Left ventricle myocardium superior (tissue), 1 donor: ENCODE results near the gene B3GALT4. TPM values are rescaled to one million over a fixed set of nuclear protein-coding genes. Genes with fewer than 3 reads are reported as not detected.
"Not testable (repeated sequence)": the region's sequence is repeated elsewhere in the genome, so short reads cannot be mapped to it uniquely, and the experiment has no call there.

Experiments
- ATAC-seq: fragments of 200-7000 bp; cut with Tn5 transposase; one replicate; pipeline ENCODE4 v1.9.1; 2020; ENCODE audit warnings: mild to moderate bottlenecking, moderate library complexity
- DNase-seq: peaks from one replicate; pipeline ENCODE4 v3.0.0-alpha.2; 2020
- intact Hi-C: fragments of 100-400 bp; cut with micrococcal nuclease; formaldehyde crosslinking; loops from one replicate; pipeline ENCODE4 v1.11.0; 2022
- long read RNA-seq: library from polyadenylated mRNA; unstranded; transcript quantifications from one replicate; pipeline ENCODE4 v2.0.0, GENCODE V29; 2021
- total RNA-seq: library from RNA; stranded (reverse); fragmentation: NEBNext Ultra II Directional; extraction: Animal tissue kit (Norgen Biotek cat#: 25700); gene quantifications from one replicate; pipeline ENCODE4 v1.2.1, GENCODE V29; 2021
- donor health status: DM: no; HTN: yes; CAD: no; lungs with severe emphysema.

The B3GALT4 gene, protein sequence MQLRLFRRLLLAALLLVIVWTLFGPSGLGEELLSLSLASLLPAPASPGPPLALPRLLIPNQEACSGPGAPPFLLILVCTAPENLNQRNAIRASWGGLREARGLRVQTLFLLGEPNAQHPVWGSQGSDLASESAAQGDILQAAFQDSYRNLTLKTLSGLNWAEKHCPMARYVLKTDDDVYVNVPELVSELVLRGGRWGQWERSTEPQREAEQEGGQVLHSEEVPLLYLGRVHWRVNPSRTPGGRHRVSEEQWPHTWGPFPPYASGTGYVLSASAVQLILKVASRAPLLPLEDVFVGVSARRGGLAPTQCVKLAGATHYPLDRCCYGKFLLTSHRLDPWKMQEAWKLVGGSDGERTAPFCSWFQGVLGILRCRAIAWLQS
- total RNA-seq: 6.9 TPM
- long read RNA-seq, transcript B3GALT4-204 (1 exons, 1,694 nt): major isoform, 20 of 20 reads
- long read RNA-seq, partial matches to known transcripts: 0 of 20 reads
- long read RNA-seq, other reads (novel, unspliced or antisense): 0 of 20 reads

DNA sequence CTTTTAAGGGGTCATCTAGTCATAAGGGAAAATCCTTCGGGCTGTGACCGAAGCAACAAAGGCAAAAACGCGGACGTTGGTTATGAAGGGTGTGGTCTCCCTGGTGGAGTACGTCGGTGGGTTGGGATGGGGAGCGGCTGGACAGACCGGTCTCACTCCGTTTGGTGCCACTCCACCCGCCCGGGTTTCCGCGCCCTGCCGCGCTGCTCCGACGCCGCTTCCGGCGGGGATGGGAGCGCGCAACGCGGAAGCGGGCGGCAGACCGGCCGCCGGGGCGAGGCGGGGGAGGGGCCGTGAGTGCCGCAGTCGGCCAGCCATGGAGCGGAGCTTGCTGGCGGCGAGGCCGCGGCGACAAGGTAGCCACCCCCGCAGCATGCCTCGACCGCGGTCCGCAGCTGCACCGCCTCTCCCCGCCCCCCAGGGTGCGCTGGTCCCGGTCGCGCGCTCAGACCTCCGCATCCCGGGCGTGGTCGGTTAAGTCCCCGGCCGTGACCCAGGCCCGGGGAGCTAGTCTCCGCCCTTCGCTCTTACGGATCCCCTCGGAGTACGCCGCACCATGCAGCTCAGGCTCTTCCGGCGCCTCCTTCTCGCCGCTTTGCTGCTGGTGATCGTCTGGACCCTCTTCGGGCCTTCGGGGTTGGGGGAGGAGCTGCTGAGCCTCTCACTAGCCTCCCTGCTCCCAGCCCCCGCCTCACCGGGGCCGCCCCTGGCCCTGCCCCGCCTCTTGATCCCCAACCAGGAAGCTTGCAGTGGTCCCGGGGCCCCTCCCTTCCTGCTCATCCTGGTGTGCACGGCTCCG lies at the start of gene B3GALT4:
Gene B3GALT4, plus strand, starts transcription at position 260 of the 799 bp plus-strand sequence. Its CDS starts 297 bp downstream, at position 557.
- peak; percentile 87 for DNase-seq
- intact Hi-C loops: no loop called here
- peak; percentile 76 for ATAC-seq

- ATAC-seq: no peak
- intact Hi-C loops: no loop called here
- DNase-seq: no peak
Observed at GRCh38 chr6:33235221-33235634, 41.7 kb upstream of the B3GALT4 start.

GRCh38 chr6:33236328-33236727 lies 40.6 kb upstream of the B3GALT4 start:
- no peak for ATAC-seq
- no peak for DNase-seq
- intact Hi-C loops: no loop called here

GRCh38 chr6:33236852-33237251 lies 40.1 kb upstream of the B3GALT4 start:
- ATAC-seq (no peak), DNase-seq (no peak)
- intact Hi-C loops: no loop called here

DNA sequence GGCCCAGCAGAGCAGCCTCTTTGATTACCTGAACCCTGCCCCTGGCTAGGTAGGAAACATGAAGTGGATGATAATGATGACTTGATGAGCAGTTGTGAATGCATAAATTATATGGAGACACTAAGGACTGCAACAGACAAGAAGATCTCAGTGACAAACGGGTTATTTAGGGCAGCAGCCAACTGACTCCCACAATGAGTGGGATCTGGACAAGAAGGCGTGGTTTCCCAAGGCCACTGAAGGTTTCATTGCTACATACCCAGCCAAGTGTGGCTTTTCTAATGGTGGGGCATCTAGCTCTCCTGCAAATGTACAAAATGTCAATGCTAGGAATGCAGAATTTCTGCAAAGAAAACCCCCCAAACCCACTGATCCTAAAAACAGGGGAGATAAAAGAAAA lies 39.2 kb upstream of the B3GALT4 start:
- DNase-seq (no peak), ATAC-seq (no peak)
- intact Hi-C loops: no loop called here

- intact Hi-C loops: loop anchor here (10.0 kb wide), 1 partner anchor 227 kb away; no protein-coding TSS in a partner anchor
- ATAC-seq: no peak
- DNase-seq: no peak
Observed at GRCh38 chr6:33241968-33242367, 35.0 kb upstream of the B3GALT4 start.

GRCh38 chr6:33243476-33243875 lies 33.4 kb upstream of the B3GALT4 start:
- intact Hi-C loops: loop anchor here (10.0 kb wide), 1 partner anchor 229 kb away; no protein-coding TSS in a partner anchor
- ATAC-seq (no peak), DNase-seq (no peak)

- DNase-seq (peak; percentile 91), ATAC-seq (peak; percentile 76)
- intact Hi-C loops: loop anchor here (5.0 to 10.0 kb wide), 2 partner anchors 86 to 233 kb away; no protein-coding TSS in a partner anchor
Observed at GRCh38 chr6:33247977-33248642, 28.8 kb upstream of the B3GALT4 start.

DNA sequence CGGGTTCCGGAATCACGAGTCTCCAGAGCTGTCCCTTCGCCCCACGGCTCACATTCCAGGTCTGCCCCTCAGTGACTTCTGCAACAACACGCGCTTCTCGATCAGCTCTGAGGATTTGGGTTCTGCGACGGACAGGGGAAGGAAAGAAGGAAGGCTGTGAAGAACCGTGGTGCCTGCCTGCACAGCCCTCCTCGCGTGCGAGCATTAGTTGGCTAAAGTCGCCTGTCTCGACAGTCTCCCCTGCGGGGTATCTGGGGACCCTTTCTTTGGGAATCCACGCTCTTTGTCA lies 28.3 kb upstream of the B3GALT4 start:
- intact Hi-C loops: loop anchor here (5.0 to 10.0 kb wide), 2 partner anchors 86 to 234 kb away; no protein-coding TSS in a partner anchor
- DNase-seq: no peak
- peak; percentile 18 for ATAC-seq

GRCh38 chr6:33248932-33249731 lies 27.8 kb upstream of the B3GALT4 start:
- peak; percentile 97 for DNase-seq
- peak; percentile 96 for ATAC-seq
- intact Hi-C loops: loop anchor here (5.0 to 10.0 kb wide), 2 partner anchors 87 to 234 kb away; no protein-coding TSS in a partner anchor

- DNase-seq (peak; percentile 32), ATAC-seq (peak; percentile 3)
- intact Hi-C loops: loop anchor here (5.0 to 10.0 kb wide), 2 partner anchors 88 to 235 kb away; no protein-coding TSS in a partner anchor
Observed at GRCh38 chr6:33249732-33250630, 26.9 kb upstream of the B3GALT4 start.

- intact Hi-C loops: no loop called here
- no peak for DNase-seq
- ATAC-seq: no peak
Observed at GRCh38 chr6:33250731-33251130, 26.2 kb upstream of the B3GALT4 start.

DNA sequence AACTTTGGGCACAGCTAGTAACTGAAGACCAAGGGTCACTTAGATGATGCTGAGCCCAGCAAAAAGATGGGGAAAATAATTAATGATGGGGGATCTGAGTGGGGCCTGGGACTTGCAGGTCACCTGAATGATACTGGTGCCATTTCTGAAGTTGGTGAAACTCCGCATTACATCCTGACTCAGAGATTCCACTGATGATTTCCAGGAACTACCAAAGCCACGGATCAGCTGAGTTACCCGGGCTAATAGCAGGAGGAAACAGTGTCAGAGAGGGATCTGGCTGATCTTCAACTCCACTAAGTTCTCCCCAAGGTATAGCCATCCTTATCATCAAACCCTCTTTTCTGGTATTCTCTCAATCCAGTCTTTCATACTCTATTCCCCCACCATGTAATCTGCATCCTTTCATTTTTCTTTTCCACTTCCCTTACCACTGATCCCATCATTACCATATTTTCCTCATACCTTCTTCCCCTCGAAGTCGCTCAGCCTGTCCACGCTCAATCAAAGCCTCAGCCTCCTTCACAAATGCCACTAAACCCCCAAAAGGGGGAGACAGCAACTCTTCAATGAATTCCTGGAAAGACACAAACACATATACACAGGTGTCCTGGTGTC lies 25.4 kb upstream of the B3GALT4 start:
- no peak for ATAC-seq
- intact Hi-C loops: no loop called here
- DNase-seq: no peak

- ATAC-seq: no peak
- no peak for DNase-seq
- intact Hi-C loops: no loop called here
Observed at GRCh38 chr6:33252759-33253158, 24.2 kb upstream of the B3GALT4 start.

DNA sequence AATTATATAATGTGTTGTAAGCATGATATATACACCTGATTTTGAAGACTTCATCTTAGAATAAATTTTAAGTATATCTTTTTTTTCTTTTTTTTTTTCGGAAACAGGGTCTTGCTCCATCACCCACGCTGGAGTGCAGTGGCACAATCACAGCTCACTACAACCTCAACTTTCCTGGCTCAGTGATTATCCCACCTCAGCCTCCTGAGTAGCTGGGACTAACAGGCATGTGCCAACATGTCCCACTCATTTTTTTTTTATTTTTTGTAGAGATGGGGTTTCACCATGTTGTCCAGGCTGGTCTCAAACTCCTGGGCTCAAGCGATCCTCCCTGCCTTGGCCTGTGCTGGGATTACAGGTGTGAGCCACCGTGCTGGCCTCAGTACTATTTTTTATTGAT lies 22.3 kb upstream of the B3GALT4 start:
- ATAC-seq: no peak
- intact Hi-C loops: no loop called here
- no peak for DNase-seq

DNA sequence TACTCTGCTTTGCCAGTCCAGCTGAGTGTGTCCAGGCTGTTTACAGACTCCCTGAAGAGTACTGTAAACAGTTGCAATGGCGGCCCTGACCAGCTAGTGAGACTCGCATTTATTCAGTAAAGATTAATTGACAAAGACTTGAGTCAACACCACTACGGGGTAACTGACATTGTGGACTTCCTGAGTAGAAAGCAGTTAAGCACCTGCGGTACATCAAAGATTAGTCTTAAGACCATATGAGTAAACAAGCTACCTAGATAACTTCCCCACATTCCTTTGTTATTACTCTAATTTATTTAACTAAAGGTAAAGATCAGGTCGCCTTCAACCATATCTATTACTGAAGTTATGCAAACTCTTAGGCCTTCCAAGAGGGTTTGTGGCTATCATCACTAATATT lies 17.9 kb upstream of the B3GALT4 start:
- intact Hi-C loops: no loop called here
- DNase-seq: no peak
- no peak for ATAC-seq

DNA sequence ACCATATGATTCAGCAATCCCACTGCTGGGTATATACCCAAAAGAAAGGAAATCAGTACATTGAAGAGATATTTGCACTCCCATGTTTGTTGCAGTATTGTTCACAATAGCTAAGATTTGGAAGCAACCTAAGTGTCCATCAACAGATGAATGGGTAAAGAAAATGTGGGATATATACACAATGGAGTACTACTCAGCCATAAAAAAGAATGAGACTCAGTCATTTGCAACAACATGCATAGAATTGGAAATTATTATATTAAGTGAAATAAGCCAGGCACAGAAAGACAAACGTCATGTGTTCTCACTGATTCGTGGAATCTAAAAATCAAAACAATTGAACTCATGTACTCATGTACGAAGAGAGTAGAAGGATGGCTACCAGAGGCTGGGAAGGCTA lies 14.4 kb upstream of the B3GALT4 start:
- intact Hi-C loops, DNase-seq, ATAC-seq: not testable (repeated sequence)
